ENCODE data around the gene TLL2.

The TLL2 gene

GRCh38 chr10:96401036-96401435 lies 112.7 kb downstream of the TLL2 start:
- no peak for DNase-seq (ENCODE audit: low read depth in 1 of 2, low spot score in 1 of 2)

- DNase-seq (ENCODE audit: low read depth in 1 of 2, low spot score in 1 of 2) = no peak
These were observed 113.3 kb downstream of the TLL2 start for GRCh38 chr10:96400465-96400864.

GRCh38 chr10:96397902-96398301 lies 115.8 kb downstream of the TLL2 start:
- no peak for DNase-seq (ENCODE audit: low read depth in 1 of 2, low spot score in 1 of 2)

GRCh38 chr10:96395931-96396877 lies 117.5 kb downstream of the TLL2 start:
- DNase-seq (ENCODE audit: low read depth in 1 of 2, low spot score in 1 of 2) = peak; percentile 30 to 44

GRCh38 chr10:96390460-96390864 lies 123.3 kb downstream of the TLL2 start:
- no peak for DNase-seq (ENCODE audit: low read depth in 1 of 2, low spot score in 1 of 2)

- DNase-seq (ENCODE audit: low read depth in 1 of 2, low spot score in 1 of 2) = no peak
These were observed 123.9 kb downstream of the TLL2 start for GRCh38 chr10:96389785-96390184.

- no peak for DNase-seq (ENCODE audit: low read depth in 1 of 2, low spot score in 1 of 2)
These were observed 126.1 kb downstream of the TLL2 start for GRCh38 chr10:96387601-96388000.

GRCh38 chr10:96387161-96387560 lies 126.6 kb downstream of the TLL2 start:
- no peak for DNase-seq (ENCODE audit: low read depth in 1 of 2, low spot score in 1 of 2)

- no peak for DNase-seq (ENCODE audit: low read depth in 1 of 2, low spot score in 1 of 2)
These were observed 129.2 kb downstream of the TLL2 start for GRCh38 chr10:96384506-96384905.

GRCh38 chr10:96380821-96381220 lies 132.9 kb downstream of the TLL2 start:
- DNase-seq (ENCODE audit: low read depth in 1 of 2, low spot score in 1 of 2) = no peak

- no peak for DNase-seq (ENCODE audit: low read depth in 1 of 2, low spot score in 1 of 2)
These were observed 134.0 kb downstream of the TLL2 start for GRCh38 chr10:96379758-96380157.

- no peak for DNase-seq (ENCODE audit: low read depth in 1 of 2, low spot score in 1 of 2)
These were observed 135.0 kb downstream of the TLL2 start for GRCh38 chr10:96378741-96379140.

- no peak for DNase-seq (ENCODE audit: low read depth in 1 of 2, low spot score in 1 of 2)
These were observed 135.9 kb downstream of the TLL2 start for GRCh38 chr10:96377816-96378294.

- DNase-seq (ENCODE audit: low read depth in 1 of 2, low spot score in 1 of 2) = no peak
These were observed 137.2 kb downstream of the TLL2 start for GRCh38 chr10:96376483-96376882.

GRCh38 chr10:96374985-96375830 lies 138.5 kb downstream of the TLL2 start:
- peak; percentile 52 to 73 for DNase-seq (ENCODE audit: low read depth in 1 of 2, low spot score in 1 of 2)

- DNase-seq (ENCODE audit: low read depth in 1 of 2, low spot score in 1 of 2) = no peak
These were observed 139.1 kb downstream of the TLL2 start for GRCh38 chr10:96374639-96374984.

- no peak for DNase-seq (ENCODE audit: low read depth in 1 of 2, low spot score in 1 of 2)
These were observed 139.7 kb downstream of the TLL2 start for GRCh38 chr10:96374004-96374403.

- no peak for DNase-seq (ENCODE audit: low read depth in 1 of 2, low spot score in 1 of 2)
These were observed 142.4 kb downstream of the TLL2 start for GRCh38 chr10:96371356-96371755.

GRCh38 chr10:96370584-96371157 lies 143.1 kb downstream of the TLL2 start:
- peak; percentile 28 to 42 for DNase-seq (ENCODE audit: low read depth in 1 of 2, low spot score in 1 of 2)

- no peak for DNase-seq (ENCODE audit: low read depth in 1 of 2, low spot score in 1 of 2)
These were observed 143.7 kb downstream of the TLL2 start for GRCh38 chr10:96369890-96370583.

GRCh38 chr10:96368971-96369370 lies 144.8 kb downstream of the TLL2 start:
- no peak for DNase-seq (ENCODE audit: low read depth in 1 of 2, low spot score in 1 of 2)
